ENCODE measurements around the gene MYOC.
"Not testable (repeated sequence)": the region's sequence is repeated elsewhere in the genome, so short reads cannot be mapped to it uniquely, and the experiment has no call there.

The MYOC gene

GRCh38 chr1:171653796-171654195 is 1.3 kb upstream of the MYOC start:
- no peak for DNase-seq (ENCODE audit: low read depth in 2 of 2)

- DNase-seq (ENCODE audit: low read depth in 2 of 2) = no peak
Measured at GRCh38 chr1:171646249-171646560, 6.3 kb downstream of the MYOC start.

GRCh38 chr1:171645553-171646248 is 6.8 kb downstream of the MYOC start:
- no peak for DNase-seq (ENCODE audit: low read depth in 2 of 2)

GRCh38 chr1:171644805-171645483 is 7.5 kb downstream of the MYOC start:
- peak; percentile 46 to 50 for DNase-seq (ENCODE audit: low read depth in 2 of 2)

GRCh38 chr1:171643156-171643555 is 9.3 kb downstream of the MYOC start:
- no peak for DNase-seq (ENCODE audit: low read depth in 2 of 2)

- no peak for DNase-seq (ENCODE audit: low read depth in 2 of 2)
Measured at GRCh38 chr1:171642197-171642596, 10.3 kb downstream of the MYOC start.

GRCh38 chr1:171641076-171641864 is 11.2 kb downstream of the MYOC start:
- no peak for DNase-seq (ENCODE audit: low read depth in 2 of 2)

GRCh38 chr1:171640225-171640624 is 12.3 kb downstream of the MYOC start:
- no peak for DNase-seq (ENCODE audit: low read depth in 2 of 2)

GRCh38 chr1:171637928-171638576 is 14.4 kb downstream of the MYOC start:
- DNase-seq (ENCODE audit: low read depth in 2 of 2) = no peak

GRCh38 chr1:171636141-171636540 is 16.3 kb downstream of the MYOC start:
- DNase-seq (ENCODE audit: low read depth in 2 of 2) = no peak

GRCh38 chr1:171635661-171636060 is 16.8 kb downstream of the MYOC start:
- no peak for DNase-seq (ENCODE audit: low read depth in 2 of 2)

- no peak for DNase-seq (ENCODE audit: low read depth in 2 of 2)
Measured at GRCh38 chr1:171628225-171628624, 24.3 kb downstream of the MYOC start.

GRCh38 chr1:171627020-171627419 is 25.5 kb downstream of the MYOC start:
- DNase-seq (ENCODE audit: low read depth in 2 of 2) = no peak

GRCh38 chr1:171625225-171625624 is 27.3 kb downstream of the MYOC start:
- DNase-seq (ENCODE audit: low read depth in 2 of 2) = no peak

GRCh38 chr1:171623651-171624331 is 28.7 kb downstream of the MYOC start:
- DNase-seq (ENCODE audit: low read depth in 2 of 2) = no peak

- DNase-seq (ENCODE audit: low read depth in 2 of 2) = no peak
Measured at GRCh38 chr1:171622152-171622462, 30.4 kb downstream of the MYOC start, which contains the start of gene MYOCOS. Gene MYOCOS (plus strand): TSS chr1:171622243. CDS start chr1:171623884, 1,641 bp downstream.

GRCh38 chr1:171616586-171616985 is 35.9 kb downstream of the MYOC start:
- no peak for DNase-seq (ENCODE audit: low read depth in 2 of 2)

GRCh38 chr1:171615122-171615906 is 37.2 kb downstream of the MYOC start:
- DNase-seq (ENCODE audit: low read depth in 2 of 2) = not testable (repeated sequence)

- DNase-seq (ENCODE audit: low read depth in 2 of 2) = no peak
Measured at GRCh38 chr1:171613282-171613681, 39.2 kb downstream of the MYOC start.

- no peak for DNase-seq (ENCODE audit: low read depth in 2 of 2)
Measured at GRCh38 chr1:171611306-171611705, 41.2 kb downstream of the MYOC start.

GRCh38 chr1:171610385-171610784 is 42.1 kb downstream of the MYOC start:
- no peak for DNase-seq (ENCODE audit: low read depth in 2 of 2)

Measured in activated CD4-positive, alpha-beta T cell treated with anti-CD3 and anti-CD28 coated beads for 24 hours (primary cell).